HL-60 (cell line): Measurements from ENCODE around the gene TBX15.

Source experiments
- POLR2AphosphoS5 ChIP-seq: IDR thresholded peaks from 2 replicates; pipeline ENCODE4 v1.6.1; 2012; ENCODE audit warnings: low read depth
- TF ChIP-seq, protein P1 (sequence below): IDR thresholded peaks from one replicate; pipeline ENCODE4 v1.5.1; 2011; ENCODE audit warnings: low read length, control low read depth, inconsistent platforms; ENCODE audit not compliant: insufficient read depth

DNA sequence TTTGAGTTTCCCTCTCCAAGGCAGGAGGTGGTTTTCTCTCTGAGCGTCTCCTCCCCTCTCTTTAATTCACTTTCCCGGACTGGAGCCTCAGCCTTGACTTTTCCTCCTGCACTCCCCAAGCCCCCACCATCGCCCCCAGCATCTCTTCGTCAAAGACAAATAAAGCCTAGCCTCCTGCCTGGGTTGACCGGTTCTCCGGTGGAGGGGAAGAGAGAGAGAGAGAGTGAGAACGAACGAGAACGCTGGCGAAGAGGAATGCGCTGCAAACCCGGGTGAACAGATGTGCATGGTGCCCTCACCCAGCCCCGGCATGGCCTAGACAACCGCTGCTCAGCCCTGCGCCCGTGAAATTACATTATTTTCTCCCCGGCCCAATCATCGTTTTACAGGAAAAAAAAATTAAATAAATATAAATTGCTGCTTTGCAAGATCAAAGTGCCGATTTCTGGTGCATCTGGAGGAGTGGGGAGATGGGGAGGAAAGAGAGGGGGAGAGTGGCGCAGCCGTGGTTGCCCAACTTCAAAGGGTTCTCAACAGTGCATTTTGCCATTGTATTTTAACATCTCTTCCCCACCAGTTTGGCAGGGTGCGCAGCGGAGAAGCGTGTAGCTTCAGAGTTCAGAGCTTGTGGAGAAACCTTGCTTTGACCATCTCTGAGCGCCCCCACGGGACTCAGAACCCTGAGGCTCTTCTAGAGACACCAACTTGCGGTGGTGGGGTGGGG, 11.4 kb upstream of the TBX15 start:
- TF ChIP-seq, protein P1, sequence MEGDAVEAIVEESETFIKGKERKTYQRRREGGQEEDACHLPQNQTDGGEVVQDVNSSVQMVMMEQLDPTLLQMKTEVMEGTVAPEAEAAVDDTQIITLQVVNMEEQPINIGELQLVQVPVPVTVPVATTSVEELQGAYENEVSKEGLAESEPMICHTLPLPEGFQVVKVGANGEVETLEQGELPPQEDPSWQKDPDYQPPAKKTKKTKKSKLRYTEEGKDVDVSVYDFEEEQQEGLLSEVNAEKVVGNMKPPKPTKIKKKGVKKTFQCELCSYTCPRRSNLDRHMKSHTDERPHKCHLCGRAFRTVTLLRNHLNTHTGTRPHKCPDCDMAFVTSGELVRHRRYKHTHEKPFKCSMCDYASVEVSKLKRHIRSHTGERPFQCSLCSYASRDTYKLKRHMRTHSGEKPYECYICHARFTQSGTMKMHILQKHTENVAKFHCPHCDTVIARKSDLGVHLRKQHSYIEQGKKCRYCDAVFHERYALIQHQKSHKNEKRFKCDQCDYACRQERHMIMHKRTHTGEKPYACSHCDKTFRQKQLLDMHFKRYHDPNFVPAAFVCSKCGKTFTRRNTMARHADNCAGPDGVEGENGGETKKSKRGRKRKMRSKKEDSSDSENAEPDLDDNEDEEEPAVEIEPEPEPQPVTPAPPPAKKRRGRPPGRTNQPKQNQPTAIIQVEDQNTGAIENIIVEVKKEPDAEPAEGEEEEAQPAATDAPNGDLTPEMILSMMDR, result no peak
- no peak for TF ChIP-seq POLR2AphosphoS5
